Renal cortical epithelial cell (primary cell): ENCODE results near the gene COLEC12. TPM values are rescaled to one million over a fixed set of nuclear protein-coding genes. Genes with fewer than 3 reads are reported as not detected.

Source experiments
- DNase-seq: peaks from one replicate; pipeline ENCODE4 v3.0.0-alpha.2; 2011; ENCODE audit warnings: low read depth
- total RNA-seq: library from RNA; depleted of rRNA; stranded (reverse); fragments of >200 nt; gene quantifications from 2 replicates; pipeline ENCODE4 v1.2.3, GENCODE V29; 2014

Gene COLEC12
- total RNA-seq: 0.52 and 34.7 TPM in 2 replicates

- DNase-seq: no peak
Observed at GRCh38 chr18:500632-501405, at the start of gene COLEC12. Gene COLEC12 (minus strand): TSS chr18:500701. CDS start chr18:500514, 187 bp downstream.

GRCh38 chr18:549967-550366 lies 49.5 kb upstream of the COLEC12 start:
- DNase-seq: no peak

- no peak for DNase-seq
Observed at GRCh38 chr18:543447-544078, 43.1 kb upstream of the COLEC12 start.

- DNase-seq: no peak
Observed at GRCh38 chr18:533995-534601, 33.6 kb upstream of the COLEC12 start.

- no peak for DNase-seq
Observed at GRCh38 chr18:532632-533031, 32.1 kb upstream of the COLEC12 start.

- no peak for DNase-seq
Observed at GRCh38 chr18:532018-532417, 31.5 kb upstream of the COLEC12 start.

- no peak for DNase-seq
Observed at GRCh38 chr18:527146-527545, 26.6 kb upstream of the COLEC12 start.

GRCh38 chr18:526681-527080 lies 26.2 kb upstream of the COLEC12 start:
- DNase-seq: no peak

- peak; percentile 88 for DNase-seq
Observed at GRCh38 chr18:525036-525797, 24.7 kb upstream of the COLEC12 start.

GRCh38 chr18:524466-524865 lies 24.0 kb upstream of the COLEC12 start:
- DNase-seq: peak; percentile 85

GRCh38 chr18:523561-523960 lies 23.1 kb upstream of the COLEC12 start:
- no peak for DNase-seq

- DNase-seq: peak; percentile 42
Observed at GRCh38 chr18:519019-519879, 18.7 kb upstream of the COLEC12 start.

GRCh38 chr18:518081-518480 lies 17.6 kb upstream of the COLEC12 start:
- DNase-seq: no peak

- DNase-seq: no peak
Observed at GRCh38 chr18:515838-516237, 15.3 kb upstream of the COLEC12 start.

GRCh38 chr18:515156-515815 lies 14.8 kb upstream of the COLEC12 start:
- no peak for DNase-seq

- no peak for DNase-seq
Observed at GRCh38 chr18:513826-514530, 13.5 kb upstream of the COLEC12 start.

- DNase-seq: no peak
Observed at GRCh38 chr18:512957-513356, 12.5 kb upstream of the COLEC12 start.

- no peak for DNase-seq
Observed at GRCh38 chr18:508835-509234, 8.3 kb upstream of the COLEC12 start.

- DNase-seq: no peak
Observed at GRCh38 chr18:507636-508035, 7.1 kb upstream of the COLEC12 start.

GRCh38 chr18:506801-507200 lies 6.3 kb upstream of the COLEC12 start:
- no peak for DNase-seq
